ENCODE measurements around the gene PLCXD3.

Gene PLCXD3

GRCh38 chr5:41284938-41285337, 225.5 kb downstream of the PLCXD3 start:
- no peak for DNase-seq (ENCODE audit: low read depth)

GRCh38 chr5:41281215-41281810, 229.1 kb downstream of the PLCXD3 start:
- no peak for DNase-seq (ENCODE audit: low read depth)

- DNase-seq (ENCODE audit: low read depth): no peak
Observed at GRCh38 chr5:41279040-41279439, 231.4 kb downstream of the PLCXD3 start.

GRCh38 chr5:41277476-41278245, 232.7 kb downstream of the PLCXD3 start:
- DNase-seq (ENCODE audit: low read depth): no peak

GRCh38 chr5:41275813-41276512, 234.4 kb downstream of the PLCXD3 start:
- no peak for DNase-seq (ENCODE audit: low read depth)

GRCh38 chr5:41270423-41271251, 239.8 kb downstream of the PLCXD3 start:
- DNase-seq (ENCODE audit: low read depth): peak; percentile 69

- no peak for DNase-seq (ENCODE audit: low read depth)
Observed at GRCh38 chr5:41268894-41269293, 241.5 kb downstream of the PLCXD3 start.

DNA sequence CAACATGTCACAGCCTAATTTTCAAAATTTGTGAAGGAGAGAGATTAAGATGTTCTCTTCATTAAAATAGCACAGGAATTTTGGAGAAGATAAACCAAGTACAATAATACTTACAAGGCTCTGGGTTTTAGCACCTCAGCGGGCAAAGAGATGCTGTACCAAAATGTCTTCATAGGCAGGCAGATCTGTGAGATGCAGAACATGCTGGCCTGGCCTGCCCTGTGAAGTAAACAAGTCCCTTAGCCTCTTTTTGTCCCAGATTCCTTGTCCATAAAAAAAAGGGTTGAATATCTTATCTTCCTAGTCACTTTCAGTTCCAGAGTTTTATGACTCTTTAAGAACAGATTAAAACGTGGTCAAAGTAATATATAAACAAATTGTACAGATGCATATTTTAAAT, 244.0 kb downstream of the PLCXD3 start:
- DNase-seq (ENCODE audit: low read depth): no peak

- DNase-seq (ENCODE audit: low read depth): no peak
Observed at GRCh38 chr5:41264019-41264418, 246.4 kb downstream of the PLCXD3 start.

- no peak for DNase-seq (ENCODE audit: low read depth)
Observed at GRCh38 chr5:41263335-41263734, 247.1 kb downstream of the PLCXD3 start.
